ENCODE data around the gene DOK6.
"Not testable (repeated sequence)": the region's sequence is repeated elsewhere in the genome, so short reads cannot be mapped to it uniquely, and the experiment has no call there.

Gene DOK6

DNA sequence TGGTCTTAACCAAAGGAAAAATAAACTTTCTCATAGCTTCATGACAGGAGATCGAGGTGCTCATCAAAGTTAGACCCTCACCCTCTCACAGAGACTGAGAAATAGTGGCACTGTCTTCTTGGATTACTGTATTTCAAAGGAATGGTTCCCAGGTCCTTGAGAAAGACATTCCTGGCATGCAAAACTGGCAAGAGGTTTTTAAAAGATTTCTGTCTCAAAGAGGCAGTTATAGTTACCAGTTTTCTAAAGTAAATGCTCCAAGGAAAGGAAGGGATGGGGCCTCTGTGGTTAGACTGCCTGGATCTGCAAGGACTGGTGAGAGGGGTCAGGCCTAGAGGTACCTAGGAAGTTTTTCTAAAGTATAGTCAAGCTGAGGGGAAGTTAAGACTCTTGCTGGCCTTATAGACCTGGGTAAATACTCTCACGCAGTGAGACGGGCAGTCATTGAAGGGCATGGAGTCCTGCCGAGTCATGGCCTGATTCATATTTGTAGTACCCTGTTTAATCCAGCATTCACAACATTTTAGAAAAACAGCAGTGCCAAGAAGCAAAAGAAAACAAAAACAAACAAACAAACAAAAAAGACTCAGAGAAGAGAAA lies 226.1 kb downstream of the DOK6 start:
- DNase-seq (ENCODE audit: low spot score) = no peak

- DNase-seq (ENCODE audit: low spot score) = no peak
Measured at GRCh38 chr18:69628774-69629359, 228.2 kb downstream of the DOK6 start.

- DNase-seq (ENCODE audit: low spot score) = no peak
Measured at GRCh38 chr18:69631281-69631680, 230.6 kb downstream of the DOK6 start.

- no peak for DNase-seq (ENCODE audit: low spot score)
Measured at GRCh38 chr18:69635482-69635881, 234.8 kb downstream of the DOK6 start.

DNA sequence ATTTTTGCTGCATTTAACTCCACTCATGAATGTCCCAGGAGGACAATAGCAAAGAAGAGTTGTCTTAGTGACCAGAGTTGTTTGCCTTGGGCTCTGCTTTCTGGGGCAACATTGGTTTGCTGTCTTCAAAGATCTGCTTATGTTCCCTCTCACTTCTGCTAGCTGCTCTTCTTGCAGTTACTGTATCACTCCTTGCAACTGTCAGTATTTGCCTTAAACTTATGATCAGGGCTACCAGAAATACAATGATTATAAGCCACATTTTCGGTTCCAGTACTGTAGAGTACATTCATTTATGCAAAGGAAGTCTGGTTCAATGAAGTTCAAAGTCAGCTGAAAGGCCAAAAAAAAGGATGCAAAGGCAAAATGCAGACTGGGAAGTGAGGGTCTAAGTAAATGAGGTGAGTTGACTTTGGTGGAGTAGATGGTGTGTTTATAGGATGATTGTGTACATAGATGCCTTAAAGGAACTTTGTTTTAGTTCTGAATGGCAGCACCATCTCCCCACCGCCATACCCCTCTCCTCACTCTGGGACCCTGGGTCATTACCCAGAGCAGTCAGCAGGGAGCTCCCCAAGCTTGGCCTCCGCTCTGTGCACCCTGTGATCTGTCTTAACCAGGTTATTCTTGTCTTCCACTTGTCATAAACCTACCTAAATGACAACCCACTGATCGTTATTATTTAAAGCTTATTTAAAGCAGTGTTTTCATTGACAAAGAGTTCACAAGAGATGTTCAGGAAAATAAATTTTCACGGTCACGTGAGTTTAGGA lies 236.0 kb downstream of the DOK6 start:
- DNase-seq (ENCODE audit: low spot score) = peak; percentile 34

DNA sequence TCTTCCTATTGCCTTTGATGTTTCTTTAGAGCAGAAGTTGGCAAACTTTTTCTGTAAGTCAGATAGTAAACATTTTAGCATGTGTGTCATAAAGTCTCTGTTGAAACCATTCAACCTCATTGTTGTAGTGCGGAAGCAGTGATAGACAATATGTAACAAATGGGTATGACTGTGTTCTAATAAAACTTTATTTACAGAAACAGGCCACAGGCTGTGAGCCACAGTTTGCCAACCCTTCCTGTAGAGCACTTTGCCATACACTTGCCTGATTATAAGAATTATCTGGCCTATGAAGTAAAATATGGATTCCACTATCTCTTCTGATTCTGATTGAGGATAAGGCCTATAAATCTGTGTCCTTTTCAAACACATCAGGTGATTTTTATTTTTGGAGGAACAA lies 237.4 kb downstream of the DOK6 start:
- DNase-seq (ENCODE audit: low spot score) = no peak

DNA sequence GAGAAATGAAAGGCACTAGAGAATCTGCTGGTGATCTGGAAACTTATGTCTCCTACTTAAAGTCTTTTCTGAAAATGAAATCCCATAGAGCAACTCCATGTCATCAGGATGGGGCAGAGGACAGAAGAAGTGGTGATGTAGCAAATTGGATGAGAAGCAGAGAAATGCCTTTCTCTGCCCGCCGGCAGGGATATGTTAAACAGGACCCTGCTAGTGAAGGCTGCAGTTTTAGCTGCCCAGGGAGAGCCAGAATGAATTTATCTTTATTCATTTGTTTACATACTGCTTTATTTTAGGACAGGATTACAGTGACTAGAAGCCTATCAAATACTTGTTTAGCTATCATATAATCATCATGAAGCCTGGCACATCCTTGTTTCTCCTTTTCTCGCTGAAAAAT lies 247.0 kb downstream of the DOK6 start:
- DNase-seq (ENCODE audit: low spot score) = no peak

- DNase-seq (ENCODE audit: low spot score) = no peak
Measured at GRCh38 chr18:69648486-69648885, 247.8 kb downstream of the DOK6 start.

- DNase-seq (ENCODE audit: low spot score) = no peak
Measured at GRCh38 chr18:69649684-69650083, 249.0 kb downstream of the DOK6 start.

DNA sequence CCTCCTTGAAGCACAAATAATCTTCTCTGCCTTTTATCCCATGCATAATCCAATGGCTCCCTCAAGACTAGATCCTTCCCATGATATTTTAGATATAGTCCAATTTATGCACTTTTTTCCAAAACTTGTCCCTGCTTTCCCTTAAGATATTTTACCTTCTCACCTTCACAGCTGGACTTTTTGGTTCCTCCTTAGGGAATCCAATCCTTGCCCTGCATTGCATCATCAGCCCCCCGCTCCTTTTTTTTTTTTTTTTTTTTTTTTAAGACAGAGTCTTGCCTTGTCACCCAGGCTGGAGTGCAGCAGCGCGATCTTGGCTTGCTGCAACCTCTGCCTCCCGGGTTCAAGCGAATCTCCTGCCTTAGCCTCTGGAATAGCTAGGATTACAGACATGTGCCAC lies 250.6 kb downstream of the DOK6 start:
- DNase-seq (ENCODE audit: low spot score) = no peak

- no peak for DNase-seq (ENCODE audit: low spot score)
Measured at GRCh38 chr18:69655816-69656215, 255.1 kb downstream of the DOK6 start.

- no peak for DNase-seq (ENCODE audit: low spot score)
Measured at GRCh38 chr18:69658103-69658502, 257.4 kb downstream of the DOK6 start.

GRCh38 chr18:69658685-69659084 lies 258.0 kb downstream of the DOK6 start:
- DNase-seq (ENCODE audit: low spot score) = no peak

DNA sequence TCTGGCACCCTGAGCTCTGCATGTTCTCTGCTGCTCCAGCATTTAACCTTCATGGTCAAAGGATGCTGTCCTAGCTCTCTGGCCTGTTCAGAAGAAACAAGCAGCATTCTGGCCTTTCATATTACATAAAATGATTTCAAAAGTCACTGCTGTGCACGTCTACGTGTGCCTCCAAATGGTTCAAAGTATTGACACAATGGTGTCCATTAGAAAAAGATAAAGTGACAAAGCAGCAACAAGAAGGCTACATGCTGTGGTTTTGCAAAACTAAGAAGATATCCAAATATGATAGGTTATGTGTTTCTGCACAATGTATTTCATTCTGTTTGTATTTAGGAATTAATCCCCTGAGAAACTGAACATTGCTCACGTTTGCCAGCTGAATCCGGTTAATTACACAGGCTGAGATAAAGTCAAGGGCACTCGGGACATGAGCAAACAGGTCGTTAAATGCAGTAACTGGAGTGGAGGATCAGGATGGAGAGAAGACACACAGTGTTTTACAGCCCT lies 258.5 kb downstream of the DOK6 start:
- no peak for DNase-seq (ENCODE audit: low spot score)

DNA sequence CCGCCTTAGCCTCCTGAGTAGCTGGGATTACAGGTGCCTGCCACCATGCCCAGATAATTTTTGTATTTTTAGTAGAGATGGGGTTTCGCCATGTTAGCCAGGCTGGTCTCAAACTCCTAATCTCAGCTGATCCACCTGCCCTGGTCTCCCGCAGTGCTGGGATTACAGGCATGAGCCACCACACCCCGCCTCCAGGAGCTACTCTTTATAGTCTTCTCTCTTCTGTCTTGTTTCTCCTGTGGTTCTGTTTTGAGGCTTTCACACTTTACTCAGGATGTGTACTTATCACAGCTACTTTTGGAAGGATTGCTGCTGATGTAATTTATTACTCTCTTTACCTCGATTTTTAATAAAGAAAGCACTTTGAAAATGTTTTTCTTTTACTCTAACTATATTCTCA lies 261.4 kb downstream of the DOK6 start:
- not testable (repeated sequence) for DNase-seq (ENCODE audit: low spot score)

DNA sequence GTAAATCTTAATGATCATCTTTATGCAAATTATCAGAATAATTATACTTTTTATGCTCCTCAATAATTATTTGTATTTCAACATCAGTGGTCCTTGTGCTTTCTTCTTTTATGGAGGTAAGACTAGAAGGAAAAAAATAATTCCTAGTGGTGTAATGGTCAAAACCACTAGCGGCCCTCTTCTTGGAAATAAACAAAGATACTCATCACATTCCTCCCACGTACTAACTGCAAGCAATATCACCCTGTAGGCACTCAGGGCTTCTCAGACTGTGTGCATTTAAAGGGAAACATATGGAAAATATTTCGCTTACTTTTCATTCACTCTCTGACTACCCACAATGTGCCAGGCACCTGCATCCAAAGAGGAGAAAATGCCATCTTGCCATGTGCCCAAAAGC lies 263.7 kb downstream of the DOK6 start:
- DNase-seq (ENCODE audit: low spot score) = no peak

DNA sequence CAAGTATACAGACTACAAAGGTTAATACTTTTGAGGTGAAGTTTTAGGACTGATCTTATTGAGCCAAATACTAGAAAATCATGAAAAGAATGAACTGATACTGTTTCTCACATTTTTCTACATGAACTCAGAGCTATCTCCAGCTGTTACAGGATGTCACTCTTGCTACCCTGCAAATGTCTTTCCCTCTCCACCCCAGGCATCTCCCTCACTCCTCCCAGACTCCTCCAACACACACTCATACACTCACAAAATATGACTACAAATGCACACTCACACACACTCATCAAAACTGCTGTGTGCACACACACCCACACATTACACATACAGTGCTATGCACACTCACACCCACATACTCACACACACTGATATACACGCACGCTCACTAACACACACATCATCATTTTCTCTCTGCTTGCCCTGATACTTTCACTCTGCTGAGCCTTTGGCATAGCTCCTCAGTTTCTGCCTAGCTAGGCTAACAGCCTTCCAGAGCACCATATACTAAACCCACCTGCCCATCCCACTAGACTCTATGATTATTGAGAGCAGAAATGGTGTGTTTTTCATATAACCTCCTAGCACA lies 273.7 kb downstream of the DOK6 start:
- no peak for DNase-seq (ENCODE audit: low spot score)

- no peak for DNase-seq (ENCODE audit: low spot score)
Measured at GRCh38 chr18:69674966-69675365, 274.3 kb downstream of the DOK6 start.

- no peak for DNase-seq (ENCODE audit: low spot score)
Measured at GRCh38 chr18:69677595-69677994, 276.9 kb downstream of the DOK6 start.

- peak; percentile 5 for DNase-seq (ENCODE audit: low spot score)
Measured at GRCh38 chr18:69680123-69680522, 279.4 kb downstream of the DOK6 start.

DNA sequence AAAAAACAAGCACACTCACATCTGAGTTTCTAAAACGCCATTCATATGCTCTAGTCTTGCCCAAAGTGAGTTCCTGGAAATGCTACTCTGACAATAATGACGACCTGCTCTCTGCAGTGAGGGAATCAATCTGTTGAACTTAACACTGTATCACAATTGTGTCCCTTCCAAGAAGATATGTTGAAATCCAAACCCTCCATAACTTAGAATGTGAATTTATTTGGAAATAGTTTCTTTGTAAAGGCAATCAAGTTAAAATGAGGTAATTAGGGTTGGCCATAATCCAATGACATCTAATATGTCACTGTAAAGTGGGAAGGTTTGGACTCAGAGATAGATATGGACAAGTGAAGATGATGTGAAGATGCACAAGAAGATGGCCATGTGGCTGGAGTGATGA lies 282.5 kb downstream of the DOK6 start:
- no peak for DNase-seq (ENCODE audit: low spot score)

DNA sequence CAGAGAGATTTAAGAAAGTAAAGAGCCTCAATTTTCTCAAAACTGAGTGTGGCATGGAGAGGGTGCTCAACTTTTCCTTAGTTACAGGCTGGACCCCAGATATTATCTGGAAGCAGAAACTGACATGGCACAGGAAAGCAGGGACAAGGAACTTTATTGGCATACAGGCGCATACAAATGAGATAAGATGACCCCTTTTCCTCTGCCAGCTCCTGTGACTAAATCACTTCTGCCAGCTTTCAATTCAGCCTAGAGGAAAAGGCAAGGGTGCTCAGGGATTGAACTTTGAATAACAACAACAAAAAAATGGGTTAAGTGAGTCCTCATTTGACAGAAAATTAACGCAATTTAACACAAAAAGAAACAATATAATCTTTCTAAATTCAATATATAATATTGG lies 284.1 kb downstream of the DOK6 start:
- no peak for DNase-seq (ENCODE audit: low spot score)

DNA sequence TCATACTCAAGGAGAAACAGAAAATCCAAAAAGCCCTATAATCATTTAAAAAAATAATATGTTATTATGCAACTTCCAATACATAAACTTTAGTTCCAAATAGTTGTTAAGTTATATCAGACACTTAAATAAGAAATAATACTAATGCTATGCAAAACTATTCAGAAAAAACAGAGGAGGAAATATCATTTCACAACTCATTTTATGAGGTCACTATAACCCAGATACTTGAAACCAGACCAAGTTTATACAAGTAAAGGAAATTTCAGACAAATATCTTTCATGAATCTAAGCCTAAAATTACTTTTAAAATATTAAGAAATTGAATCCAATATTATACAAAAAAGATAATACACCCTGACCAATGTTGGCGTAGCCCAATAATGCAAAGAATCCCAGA lies 286.2 kb downstream of the DOK6 start:
- no peak for DNase-seq (ENCODE audit: low spot score)

Data from putamen (tissue), 1 donor.